HK-2 (cell line): Measurements from ENCODE around the gene NKX1-1.
"Not testable (repeated sequence)": the region's sequence is repeated elsewhere in the genome, so short reads cannot be mapped to it uniquely, and the experiment has no call there.

Experiments
- DNase-seq: peaks from one replicate; pipeline ENCODE4 v3.0.0-alpha.2; 2018; ENCODE audit not compliant: unreplicated experiment

NKX1-1 gene

GRCh38 chr4:1373892-1374705, 32.1 kb downstream of the NKX1-1 start:
- no peak for DNase-seq

- DNase-seq, result not testable (repeated sequence)
Observed at GRCh38 chr4:1372576-1372975, 33.7 kb downstream of the NKX1-1 start.

DNA sequence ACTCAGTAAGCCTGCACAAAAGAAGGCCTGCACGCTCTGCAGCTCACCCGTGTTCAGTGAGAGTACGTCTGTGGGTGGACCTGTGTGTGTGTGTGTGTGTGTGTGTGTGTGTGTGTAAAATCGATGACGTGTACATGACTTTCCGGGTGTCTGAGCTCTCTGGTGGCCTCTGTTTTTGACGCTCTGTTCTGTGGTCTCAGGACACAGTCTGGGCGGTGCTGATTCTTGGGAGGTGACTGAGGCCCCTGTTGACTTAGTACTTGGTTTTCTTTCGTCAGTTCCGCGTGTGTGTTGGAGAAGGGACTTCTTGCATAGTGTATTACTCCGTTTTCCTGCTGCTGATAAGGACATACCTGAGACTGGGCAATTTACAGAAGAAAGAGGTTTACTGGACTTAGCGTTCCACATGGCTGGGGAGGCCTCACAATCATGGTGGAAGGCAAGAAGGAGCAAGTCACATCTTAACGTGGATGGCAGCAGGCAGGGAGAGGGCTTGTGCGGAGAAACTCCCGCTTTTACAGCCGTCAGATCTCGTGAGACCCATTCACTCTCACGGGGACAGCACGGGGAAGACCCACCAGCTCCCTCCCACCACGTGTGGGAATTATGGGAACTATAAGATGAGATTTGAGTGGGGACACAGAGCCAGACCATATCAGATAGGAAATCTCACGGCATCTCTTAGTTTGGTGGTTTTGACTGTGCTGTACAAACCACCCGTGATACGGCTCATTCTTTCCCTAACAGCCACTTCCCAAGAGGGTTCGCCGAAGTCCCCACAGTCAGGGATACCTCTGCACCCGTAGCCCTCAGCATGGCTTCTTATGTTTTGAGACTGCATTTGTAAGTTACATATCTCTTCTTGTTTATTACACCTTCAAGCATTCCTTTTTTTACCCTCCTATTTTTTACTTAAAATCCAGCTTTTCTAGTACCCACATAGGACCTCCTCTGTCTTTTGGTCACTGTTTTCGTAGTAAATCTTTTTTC, 34.8 kb downstream of the NKX1-1 start:
- no peak for DNase-seq

DNA sequence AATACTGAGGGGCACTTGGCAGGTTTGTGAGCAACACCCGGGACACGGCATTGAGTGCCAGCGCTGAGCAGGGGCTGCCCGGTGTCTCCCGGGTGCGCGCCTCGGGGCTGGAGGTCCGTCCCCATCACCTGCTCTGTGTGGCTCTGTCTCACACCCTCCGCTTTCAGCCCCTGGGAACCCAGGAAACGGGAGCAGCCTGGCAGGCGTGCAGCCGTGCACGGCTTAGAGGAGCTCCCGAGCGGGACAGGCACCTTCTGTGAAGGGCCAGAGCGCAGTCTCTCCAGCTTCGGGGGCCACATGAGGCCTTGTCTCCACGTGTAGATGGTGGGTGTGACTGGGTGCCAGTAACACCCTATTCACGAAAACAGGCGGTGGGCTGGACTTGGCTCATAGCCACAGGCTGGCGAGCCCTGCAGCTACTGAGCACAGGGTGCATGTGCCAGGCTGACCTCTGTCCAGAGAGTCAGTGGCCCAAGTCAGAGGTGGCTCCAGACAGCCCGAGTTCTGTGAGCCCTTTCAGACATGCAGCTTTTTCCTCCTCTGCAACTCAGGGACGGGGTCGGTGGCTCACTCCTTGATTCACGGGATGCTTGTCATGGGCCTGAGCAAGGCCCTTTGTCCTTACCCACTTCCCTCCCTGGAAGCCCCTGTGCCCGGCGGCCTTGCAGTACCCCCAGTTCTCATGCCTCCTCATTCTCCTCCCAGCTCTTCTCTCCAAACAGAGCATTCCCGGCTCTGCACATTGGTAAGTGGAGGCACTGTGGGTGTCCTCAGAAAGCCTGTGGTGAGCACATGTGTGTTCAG, 35.7 kb downstream of the NKX1-1 start:
- DNase-seq, result no peak

DNA sequence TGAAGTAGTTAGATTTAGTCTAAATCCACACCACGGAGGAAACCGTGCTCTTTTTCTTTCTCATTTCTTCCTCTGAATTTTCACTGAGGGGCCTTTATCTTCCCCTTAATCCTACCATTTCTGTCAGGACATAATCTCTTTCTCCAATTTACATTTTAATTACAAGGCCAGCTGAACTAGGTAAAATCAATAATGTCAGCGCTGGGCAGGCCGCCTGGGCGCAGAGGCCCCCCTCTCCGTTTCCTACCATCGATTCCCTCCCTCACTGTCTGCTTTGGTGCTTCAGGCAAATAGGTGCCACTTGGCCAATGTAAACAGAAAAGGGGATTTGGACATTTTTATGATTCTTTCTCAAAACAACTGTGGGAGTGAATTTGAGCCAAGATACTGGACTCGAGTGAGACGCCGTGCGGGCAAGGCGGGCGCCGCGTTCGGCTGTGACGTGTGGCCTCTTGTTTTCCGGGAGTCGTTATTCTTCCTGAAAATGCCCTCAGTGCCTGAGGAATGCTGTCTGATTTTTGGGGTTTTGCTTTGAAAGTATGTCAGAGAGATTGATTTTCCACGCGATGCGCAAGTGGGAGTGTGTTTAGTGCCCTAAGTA, 36.7 kb downstream of the NKX1-1 start:
- no peak for DNase-seq

DNA sequence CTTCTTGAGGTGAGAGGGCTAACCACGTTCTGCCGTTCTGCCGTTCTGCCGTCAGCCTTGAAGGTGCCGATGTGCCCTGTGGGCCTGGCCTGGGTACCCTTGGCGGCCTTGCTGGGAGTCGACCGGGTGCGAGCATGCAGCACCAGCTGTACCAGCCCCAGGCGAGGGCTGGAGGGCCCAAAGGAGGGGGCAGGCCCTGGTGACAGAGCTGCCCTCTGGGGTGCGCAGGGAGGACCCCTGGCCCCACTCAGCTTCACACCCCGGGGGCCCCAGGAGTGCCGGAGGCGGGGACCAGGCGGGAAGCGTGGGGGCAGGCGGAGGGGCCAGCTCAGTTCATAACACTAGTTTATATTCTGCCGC, 37.2 kb downstream of the NKX1-1 start:
- no peak for DNase-seq

- no peak for DNase-seq
Observed at GRCh38 chr4:1368421-1369090, 37.7 kb downstream of the NKX1-1 start.

DNA sequence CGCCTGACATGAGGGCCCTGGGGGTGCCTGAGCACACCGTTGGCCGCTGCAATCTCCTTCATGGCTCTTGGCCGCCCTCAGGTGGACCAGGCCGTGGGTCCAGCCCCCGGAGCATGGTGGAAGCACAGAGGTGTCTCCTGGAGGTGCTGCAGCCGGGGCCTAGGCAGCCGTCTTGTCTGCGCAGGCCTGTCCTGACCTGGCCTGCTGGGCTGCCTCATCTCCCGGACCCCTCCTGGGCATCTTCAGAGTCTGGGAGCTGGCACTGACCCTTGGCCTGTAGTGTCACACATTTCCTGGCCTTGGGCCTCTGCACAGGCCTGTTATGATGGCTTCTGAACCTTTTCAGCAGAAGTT, 38.3 kb downstream of the NKX1-1 start:
- DNase-seq, result no peak

DNA sequence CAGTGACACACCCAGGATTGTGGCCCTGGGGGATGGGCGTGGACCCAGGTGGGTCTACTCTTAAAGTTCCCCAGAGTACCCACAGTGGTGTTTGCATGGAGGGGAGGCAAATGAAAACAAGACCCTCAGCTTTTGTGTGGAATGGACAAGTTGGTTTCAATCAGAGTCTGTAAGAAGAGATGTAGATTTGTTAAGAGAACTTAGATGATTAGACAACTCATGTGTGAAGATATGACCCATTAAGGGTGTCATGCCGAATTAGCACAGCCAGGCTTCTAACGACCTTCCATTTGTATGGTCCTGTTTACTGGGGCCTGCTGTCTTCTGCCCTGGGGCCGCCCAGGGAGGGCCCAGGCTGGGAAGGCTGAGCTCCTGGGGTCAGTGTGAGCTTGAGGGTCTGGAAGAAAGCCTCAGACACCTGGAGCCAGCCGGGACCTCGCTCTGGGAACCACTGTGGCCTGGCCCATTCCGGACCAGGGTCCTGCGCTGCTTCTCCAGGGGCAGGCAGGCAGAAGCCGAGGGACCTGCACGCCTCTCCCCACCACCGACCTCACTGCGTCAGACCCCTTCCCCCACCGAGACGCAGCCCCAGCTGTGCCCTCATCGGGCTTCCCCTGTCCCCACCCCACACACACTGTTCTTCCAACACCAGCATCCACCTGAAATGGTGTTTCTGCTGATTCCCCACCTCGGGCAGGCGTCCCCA, 38.9 kb downstream of the NKX1-1 start:
- DNase-seq, result no peak

DNA sequence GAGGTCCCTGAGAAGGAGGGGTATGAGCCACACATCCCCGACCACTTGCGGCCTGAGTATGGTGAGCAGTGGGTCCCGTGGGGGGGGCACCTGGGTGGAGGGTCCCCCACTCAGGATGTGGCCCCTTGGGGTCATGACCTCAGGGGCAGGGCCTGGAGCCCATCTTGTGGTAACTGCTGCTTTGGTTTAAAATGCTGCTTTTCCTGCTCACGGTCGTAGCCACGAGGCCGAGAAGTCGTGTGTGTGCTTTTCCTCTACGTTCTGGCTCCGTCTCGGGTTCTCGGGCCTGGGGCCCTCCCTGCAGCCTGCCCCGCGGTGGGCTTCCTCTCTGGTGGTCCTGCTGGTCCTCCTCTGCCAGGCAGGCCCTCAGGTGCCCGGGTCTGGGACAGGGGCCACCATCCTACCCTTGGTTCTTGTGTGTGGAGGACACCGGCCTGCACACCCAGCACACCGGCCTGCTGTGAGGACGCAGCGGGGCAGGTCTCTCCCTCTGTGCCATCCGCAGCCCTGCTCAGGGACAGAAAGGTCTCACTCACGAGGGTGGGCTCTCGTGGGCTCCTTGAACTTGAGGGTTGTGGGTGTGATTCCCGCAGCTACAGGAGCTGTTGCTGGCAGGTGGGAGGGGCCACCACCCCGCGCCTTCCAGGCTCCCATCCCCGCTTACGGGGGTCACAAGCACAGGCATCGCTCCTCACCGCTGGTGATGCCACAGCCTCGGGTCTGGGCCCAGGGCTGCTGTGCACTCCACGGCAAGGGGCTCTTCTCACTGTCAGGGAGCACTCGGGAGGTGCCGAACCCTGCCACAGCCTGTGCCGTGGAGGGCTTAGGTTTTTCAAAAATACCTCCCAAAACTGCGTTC, 39.6 kb downstream of the NKX1-1 start:
- DNase-seq, result no peak

DNA sequence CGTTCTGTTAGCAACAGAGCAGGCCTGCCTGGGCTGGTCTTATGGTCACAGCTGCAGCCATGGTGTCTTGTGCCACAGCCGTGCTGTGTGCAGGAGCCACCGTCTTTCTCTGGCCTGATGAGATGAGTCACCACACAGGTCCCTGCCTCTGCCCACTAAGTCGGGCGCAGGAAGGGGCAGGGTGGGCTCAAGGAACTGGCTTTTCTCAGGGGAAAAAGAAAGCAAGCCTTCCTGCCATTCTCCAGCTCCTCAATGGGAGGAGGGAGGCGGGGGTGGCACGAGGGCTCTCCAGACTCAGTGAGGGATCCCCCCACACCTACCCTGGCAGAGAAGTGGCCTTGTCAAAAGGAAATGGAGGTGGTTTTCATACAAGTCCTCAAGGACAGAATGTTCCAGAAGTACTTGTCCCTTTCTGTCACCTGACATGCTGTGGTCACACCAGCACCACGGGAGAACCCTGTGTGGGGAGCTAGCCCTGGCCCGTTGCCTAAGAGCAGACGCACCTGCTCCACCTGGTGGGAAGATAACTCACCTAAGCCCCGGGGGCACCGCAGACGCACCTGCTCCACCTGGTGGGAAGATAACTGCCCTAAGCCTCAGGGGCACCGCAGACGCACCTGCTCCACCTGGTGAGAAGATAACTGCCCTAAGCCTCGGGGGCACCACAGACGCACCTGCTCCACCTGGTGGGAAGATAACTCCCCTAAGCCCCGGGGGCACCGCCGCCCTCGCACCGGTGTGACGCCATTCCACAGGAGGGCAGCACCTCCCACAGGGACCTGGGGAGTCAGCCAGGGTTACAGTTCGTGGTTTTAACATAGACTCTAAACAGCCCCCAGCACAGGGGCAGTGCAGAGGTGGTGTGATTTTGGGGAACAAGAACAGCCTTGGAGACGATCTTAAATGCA, 40.7 kb downstream of the NKX1-1 start:
- no peak for DNase-seq

- DNase-seq, result no peak
Observed at GRCh38 chr4:1364748-1365147, 41.5 kb downstream of the NKX1-1 start.

DNA sequence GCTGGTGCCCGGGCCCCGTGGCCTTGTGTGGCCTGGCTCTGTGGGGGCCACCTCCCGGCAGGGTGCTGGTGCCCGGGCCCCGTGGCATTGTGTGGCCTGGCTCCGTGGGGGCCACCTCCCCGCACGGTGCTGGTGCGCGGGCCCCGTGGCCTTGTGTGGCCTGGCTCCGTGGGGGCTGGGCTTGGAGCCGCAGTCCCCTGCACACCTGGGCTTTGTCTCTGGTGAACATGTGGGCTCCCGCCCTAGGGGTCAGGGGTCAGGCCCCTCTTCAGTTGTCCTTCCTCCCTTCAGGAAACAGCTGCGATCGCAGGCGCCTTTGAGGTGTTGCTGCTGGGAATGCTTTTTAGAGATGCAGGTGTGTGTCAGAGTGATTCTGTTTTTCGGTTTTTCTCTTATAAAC, 42.0 kb downstream of the NKX1-1 start:
- no peak for DNase-seq

DNA sequence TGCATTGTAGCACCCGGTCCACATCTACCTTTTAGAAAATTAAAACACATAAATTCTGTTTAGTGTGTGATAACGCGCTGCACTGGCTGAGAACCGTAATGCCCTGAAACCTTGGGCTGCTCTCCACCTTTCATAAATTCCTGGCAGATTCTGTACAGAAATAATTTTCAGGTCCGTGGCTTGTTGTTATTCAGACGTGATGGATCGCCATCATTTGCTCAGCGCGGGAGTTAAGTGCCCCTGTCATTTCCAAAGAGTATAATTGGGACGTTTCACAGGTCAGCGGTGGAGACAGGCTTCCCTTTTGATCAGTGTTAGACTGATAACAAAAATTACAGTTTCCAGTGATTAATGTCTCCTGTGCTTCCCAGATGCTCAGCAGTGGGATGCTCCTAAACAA, 42.7 kb downstream of the NKX1-1 start:
- no peak for DNase-seq

DNA sequence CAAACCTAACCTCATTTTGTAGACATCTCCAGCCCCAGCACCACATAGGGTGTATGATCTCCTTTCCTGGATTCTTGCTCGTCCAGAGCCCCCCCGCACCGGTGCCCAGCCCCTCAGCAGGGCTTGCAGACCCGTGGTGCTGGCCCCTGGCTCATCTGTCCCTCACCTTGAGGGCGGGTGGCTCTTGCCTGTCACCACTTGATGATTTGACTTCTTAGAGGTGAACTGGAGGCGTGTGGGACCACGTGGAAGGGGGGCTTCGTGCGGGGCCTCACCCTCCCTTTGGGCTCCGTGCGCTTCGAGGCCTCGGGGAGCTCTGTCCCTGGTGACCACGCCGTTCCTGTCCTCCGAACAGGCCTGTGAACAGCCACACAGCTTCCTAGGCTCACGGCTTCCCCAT, 43.7 kb downstream of the NKX1-1 start:
- no peak for DNase-seq

GRCh38 chr4:1362046-1362445, 44.2 kb downstream of the NKX1-1 start:
- no peak for DNase-seq

- no peak for DNase-seq
Observed at GRCh38 chr4:1361431-1361830, 44.8 kb downstream of the NKX1-1 start.
